ENCODE measurements around the gene FSTL4.
"Not testable (repeated sequence)": the region's sequence is repeated elsewhere in the genome, so short reads cannot be mapped to it uniquely, and the experiment has no call there.

Gene FSTL4

GRCh38 chr5:133546500-133546899, 65.8 kb downstream of the FSTL4 start:
- no peak for DNase-seq

DNA sequence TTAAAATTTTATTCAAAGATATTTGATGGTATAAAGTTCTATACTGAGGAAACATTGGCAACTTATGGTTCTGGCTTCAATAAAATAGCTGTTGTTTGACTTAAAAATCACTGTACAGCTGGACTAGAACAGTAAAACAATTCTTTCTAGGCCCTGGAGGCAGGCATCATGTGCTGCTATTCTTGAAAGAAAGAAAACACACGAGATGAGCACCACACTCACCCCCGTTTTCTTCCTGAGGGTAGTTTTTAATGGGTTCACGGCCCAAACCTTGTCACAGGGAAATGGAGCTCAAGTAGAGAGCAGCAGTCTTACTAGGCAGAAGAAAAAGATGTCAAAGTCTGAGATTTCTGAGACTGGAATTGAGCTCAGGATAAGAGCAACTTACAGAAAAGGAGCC, 68.0 kb downstream of the FSTL4 start:
- DNase-seq, result no peak

DNA sequence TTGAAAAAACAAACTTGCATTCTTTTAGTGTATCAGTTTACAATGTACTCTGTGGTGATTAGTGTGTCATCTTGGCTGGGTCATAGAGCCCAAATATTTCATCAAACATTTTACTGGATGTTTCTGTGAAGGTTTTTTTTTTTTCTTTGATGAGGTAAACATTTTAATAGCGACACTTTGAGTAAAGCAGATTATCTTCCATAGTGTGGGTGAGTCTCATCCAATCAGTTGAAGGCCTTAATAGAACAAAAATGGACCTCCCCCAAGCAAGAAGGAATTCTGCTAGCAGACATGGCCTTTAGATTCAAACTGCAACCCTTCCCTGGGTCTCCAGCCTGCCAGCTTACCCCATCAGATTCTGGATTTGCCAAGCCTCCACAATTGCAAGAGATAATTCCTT, 72.5 kb downstream of the FSTL4 start:
- DNase-seq, result no peak

DNA sequence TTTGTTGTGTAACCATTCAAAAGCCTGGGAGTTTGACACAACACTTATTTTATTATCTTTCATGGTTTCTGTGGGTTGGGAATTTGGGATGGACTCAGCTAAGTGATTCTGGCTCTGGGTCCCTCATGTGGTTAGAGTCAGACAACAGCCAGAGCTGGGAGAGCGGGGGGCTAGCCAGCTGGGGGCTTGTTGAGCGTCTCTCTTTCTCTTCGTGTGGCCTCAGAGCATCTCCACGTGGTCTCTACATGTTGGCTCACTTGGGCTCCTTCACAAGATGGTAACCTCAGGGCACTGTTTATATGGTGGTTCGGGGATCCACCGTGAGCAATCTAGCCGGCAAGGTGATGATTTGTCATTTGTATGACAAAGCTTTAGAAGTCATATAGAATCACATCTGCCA, 73.6 kb downstream of the FSTL4 start:
- DNase-seq, result no peak

GRCh38 chr5:133535241-133535929, 77.0 kb downstream of the FSTL4 start:
- not testable (repeated sequence) for DNase-seq

- no peak for DNase-seq
Observed at GRCh38 chr5:133534566-133534965, 77.8 kb downstream of the FSTL4 start.

DNA sequence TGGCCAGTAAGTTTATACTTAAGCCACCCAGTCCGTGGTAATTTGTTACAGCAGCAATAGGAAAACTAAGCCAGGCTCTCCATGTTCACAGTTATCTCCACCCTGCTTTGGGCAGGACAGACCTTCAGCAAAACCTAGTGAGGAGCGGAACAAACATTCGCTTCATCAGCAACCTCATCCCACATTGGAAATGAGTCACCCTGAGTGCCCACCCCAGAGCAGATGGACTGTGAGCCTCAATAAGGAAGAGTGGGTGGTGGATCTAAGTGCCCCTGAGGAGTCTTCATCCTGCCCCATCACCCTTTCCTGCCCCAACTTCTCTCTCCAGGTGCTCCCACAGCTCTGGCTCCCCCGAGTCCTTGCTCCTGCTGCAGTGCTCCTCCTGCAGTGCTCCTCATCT, 78.8 kb downstream of the FSTL4 start:
- no peak for DNase-seq

DNA sequence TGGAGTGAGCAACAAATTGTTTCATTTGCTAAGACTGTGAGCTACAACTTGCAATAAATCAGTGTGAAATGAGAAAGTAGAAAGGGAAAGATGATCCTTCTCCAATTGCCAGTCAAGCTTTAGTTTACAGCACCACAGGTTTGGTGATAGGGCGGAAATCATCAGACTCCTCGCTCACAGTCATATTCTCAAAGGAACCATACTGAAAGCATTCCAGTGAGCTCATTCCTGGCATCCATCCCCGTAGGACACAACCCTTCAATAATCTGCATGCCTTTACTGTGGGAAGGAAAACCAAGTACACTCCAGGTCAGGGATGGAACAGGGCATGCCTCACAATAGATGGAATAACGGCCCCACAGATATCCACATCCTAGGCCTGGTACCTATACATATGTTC, 80.7 kb downstream of the FSTL4 start:
- DNase-seq, result no peak

GRCh38 chr5:133531178-133531577, 81.2 kb downstream of the FSTL4 start:
- peak; percentile 18 for DNase-seq

DNA sequence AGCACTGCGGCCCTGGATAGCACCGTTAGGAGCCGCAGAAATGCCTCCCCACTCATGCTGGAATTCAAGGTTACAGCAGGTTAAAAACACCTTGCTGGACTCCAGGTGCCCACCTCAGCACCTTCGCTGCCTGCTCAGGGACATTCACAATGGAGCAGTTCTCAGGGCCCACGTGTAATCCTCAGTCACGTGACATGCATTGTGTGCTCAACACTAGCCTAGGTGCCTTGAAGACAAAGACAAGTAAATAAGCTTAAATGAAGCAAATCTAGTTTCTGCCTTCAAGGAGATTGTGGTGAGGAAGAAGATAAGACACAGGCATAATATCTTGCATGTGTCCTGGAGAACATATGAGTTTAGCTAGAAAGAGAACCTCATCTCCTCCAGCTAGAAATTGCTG, 82.1 kb downstream of the FSTL4 start:
- no peak for DNase-seq

- DNase-seq, result no peak
Observed at GRCh38 chr5:133528841-133529240, 83.5 kb downstream of the FSTL4 start.

DNA sequence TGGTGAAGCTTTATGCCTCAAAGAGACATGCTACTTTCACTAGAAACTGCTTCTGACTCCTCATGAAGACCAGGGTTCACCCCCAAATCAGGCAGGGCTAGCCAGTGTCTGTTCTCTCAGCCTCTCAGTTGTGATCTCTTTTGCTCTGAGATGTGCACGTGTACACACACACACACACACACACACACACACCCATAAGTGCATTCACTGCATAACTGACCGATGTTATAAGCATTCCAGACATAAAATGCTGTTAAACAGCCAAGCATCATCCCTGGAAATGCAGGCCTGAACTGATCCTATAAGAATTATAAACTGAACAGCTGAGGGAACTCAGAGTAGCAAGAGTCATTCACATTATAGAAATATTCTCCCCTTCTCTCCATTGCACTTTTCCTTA, 85.0 kb downstream of the FSTL4 start:
- DNase-seq, result no peak

DNA sequence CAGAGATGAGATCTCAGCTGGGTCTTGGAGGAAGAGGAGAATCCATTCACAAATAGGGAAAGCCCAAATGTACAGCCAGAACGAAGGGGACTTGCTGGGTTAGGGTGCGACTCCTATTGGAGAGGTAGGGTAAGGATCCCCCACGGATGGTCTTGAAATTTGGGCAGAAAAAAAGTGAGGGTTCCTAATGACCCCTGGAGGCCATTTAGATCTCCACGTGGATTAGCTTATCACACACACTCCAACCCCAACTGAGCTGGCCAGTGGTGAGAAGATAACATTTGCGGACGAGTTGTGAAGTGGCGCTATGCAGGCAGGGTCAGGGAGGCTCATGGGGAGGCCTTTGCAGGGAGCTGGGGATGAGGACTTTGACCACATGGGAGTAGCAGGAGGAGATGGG, 86.0 kb downstream of the FSTL4 start:
- DNase-seq, result no peak

DNA sequence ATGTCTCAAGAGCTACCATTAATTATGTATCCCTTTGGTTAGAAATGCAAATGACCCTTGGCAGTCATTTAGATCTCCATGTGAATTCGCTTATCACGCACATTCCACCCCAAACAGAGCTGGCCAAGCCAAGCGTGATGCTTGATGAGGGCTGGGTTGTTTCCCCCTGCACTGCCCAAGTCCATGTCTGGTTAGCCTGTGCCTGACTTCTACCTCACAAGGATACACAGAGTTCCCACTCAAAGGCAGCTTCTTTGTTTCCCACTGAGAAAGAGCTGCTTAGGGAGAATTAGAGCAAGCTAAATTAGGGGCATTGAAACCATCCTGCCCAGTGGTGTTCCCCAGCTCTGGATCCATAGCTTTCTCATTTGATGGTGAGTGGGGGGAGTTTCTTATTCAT, 87.2 kb downstream of the FSTL4 start:
- DNase-seq, result no peak

DNA sequence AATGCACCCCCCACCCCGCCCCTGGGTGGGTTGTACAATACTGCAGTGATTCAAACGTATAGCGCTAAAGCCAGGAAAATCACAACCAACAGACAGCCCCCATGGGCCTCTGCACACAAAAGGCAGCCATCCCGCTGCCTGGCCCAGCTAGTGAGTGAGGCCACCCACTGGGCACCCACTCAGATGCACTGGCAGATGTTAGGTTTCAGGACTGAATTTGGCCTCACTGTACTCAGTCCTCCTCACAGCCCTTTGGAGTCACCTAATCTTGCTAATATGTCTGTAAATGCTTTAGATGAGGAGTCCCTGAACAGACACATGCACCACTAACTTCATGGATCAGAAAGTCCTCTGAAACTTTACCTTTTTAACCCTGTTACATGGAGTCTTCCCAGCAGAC, 87.7 kb downstream of the FSTL4 start:
- no peak for DNase-seq

GRCh38 chr5:133523961-133524586, 88.3 kb downstream of the FSTL4 start:
- DNase-seq, result no peak

DNA sequence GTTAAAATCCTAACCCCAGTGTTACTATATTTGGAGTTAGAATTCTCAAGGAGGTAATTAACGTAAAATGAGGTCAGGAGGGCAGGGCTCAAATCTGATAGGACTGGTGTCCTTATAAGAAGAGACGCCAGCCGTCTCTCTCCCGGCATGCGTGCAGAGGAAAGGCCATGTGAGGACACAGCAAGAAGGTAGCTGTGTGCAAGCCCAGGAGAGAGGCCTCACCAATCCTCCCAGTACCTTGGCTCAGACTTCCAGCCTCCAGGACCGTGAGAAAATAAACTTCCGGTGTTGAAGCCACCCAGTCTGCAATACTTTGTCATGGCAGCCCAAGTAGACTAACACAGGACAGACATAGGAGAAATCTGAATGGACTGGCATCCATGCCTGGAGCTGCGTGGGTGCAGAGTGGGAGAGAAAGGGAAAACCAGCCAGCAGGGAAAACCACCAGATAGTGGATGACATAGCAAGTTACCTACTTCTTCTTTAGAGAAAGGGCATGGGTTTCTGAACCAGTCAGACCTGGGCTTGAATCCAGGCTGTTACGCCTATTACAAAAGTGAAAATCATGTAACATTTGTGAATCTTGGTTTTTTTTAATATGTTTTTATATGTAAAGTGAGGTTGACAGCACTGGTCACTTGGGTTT, 89.2 kb downstream of the FSTL4 start:
- DNase-seq, result no peak

DNA sequence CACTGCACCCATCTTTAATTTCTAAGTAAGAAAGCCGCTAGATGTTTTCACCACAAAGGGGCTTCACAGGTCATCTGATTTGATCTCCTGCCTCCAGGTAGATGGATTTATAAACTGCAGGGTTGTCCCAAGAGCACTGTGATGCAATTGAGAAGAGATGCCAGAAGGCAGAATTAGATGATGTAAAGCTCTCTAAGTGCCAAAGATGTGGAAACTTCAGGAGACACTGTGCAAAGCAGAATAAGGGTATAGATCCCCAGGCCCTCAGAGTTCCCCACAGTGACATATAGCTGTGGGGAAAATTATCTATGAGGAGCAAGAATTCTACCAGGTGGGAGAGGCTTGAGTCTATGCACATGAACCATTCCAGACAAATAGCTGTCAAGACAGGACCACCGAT, 90.5 kb downstream of the FSTL4 start:
- DNase-seq, result no peak

DNA sequence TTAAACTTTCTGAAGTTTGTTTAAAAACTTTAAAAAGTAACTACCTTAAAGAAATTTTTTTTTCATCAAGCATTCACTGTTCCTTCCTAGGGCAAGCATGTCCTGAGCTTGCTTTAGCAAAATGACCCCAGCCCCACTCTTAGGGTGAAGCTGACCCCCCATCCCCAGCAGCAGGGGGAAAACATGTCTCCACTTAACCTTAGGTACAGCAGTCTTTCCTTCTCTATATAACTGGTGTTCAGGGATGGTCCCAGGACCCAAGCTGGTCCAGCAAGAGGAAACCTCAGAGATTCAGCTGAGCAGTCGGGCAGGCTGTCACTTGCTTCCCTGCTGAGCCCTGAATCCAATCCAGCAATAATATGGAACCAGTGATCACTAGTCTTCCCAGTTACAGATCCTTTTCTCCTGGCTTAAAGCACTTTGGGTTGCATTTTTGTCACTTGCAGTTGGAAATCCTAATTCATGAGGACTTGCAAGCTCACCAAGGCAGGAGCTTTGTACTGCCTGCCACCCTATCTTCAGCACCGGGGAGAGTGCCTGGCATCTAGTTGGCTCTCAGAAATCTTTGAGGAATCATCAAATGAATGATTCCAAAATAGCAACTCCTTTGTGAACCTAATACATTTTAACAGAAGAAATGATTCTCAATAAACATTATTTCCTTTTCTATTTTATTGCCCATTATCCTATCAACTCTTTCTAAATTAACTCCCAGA, 91.2 kb downstream of the FSTL4 start:
- DNase-seq, result no peak

GRCh38 chr5:133520062-133520461, 92.3 kb downstream of the FSTL4 start:
- no peak for DNase-seq

- no peak for DNase-seq
Observed at GRCh38 chr5:133519191-133519590, 93.2 kb downstream of the FSTL4 start.

DNA sequence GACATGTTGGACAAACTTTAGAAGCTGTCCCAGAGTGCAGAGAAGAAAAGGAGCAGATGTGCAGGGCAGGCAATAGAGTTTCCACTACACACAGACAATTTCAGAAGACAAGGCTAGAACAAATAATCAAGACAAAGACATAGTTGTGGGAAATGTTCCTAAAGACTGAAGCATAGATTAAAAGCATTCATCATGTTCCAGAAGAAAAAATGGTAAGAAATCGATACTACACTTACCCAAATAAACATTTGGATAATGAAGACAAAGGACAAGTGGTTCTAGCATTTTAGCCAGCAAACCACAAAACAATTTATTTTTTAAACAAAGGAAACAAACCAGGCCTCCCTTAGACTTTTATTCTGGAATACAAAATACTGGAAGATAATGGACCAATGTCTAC, 97.9 kb downstream of the FSTL4 start:
- no peak for DNase-seq

GRCh38 chr5:133512896-133513295, 99.4 kb downstream of the FSTL4 start:
- no peak for DNase-seq

All from activated CD4-positive, alpha-beta T cell treated with anti-CD3 and anti-CD28 coated beads, Interleukin-2, Interleukin-6, amounts not matched to agents 100 ng/mL and 50 ng/mL, durations not matched to agents 16 hours and 8 hours (primary cell).